ENCODE measurements around the gene WDR4.
"Not testable (repeated sequence)": the region's sequence is repeated elsewhere in the genome, so short reads cannot be mapped to it uniquely, and the experiment has no call there.

WDR4 gene

DNA sequence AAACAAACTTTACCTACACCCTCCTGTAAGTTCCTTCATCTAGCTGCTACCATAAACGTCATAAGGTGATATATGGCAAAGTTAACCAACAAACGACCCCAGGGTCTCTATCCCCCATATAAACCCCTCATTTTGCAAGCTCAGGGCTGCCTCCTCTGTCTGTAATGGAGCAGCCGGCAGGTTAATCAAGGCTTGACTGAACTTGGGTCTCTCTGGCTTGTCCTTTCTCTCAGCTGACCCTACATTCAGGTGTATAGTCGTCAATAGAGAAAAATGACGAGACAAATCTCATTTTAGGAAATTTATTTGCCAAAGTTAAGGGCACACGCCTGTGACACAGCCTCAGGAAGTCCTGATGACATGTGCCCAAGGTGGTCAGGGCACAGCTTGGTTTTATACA, 67.4 kb downstream of the WDR4 start:
- Histone ChIP-seq H3K9ac (ENCODE audit: low read length) (no peak overlapping the region), H3K4me3 (ENCODE audit: low read length) (no peak overlapping the region), H3K27me3 (ENCODE audit: control insufficient read depth, insufficient read depth, low read length) (no peaks in the 10 kb centered on the region), H3K4me1 (ENCODE audit: control insufficient read depth, insufficient read depth, low read length) (peaks cover 5% of the 10 kb centered on the region), H3K36me3 (ENCODE audit: control insufficient read depth, insufficient read depth, low read length) (no peaks in the 10 kb centered on the region), H3K9me3 (ENCODE audit: control insufficient read depth, low read length) (no peaks in the 10 kb centered on the region)

DNA sequence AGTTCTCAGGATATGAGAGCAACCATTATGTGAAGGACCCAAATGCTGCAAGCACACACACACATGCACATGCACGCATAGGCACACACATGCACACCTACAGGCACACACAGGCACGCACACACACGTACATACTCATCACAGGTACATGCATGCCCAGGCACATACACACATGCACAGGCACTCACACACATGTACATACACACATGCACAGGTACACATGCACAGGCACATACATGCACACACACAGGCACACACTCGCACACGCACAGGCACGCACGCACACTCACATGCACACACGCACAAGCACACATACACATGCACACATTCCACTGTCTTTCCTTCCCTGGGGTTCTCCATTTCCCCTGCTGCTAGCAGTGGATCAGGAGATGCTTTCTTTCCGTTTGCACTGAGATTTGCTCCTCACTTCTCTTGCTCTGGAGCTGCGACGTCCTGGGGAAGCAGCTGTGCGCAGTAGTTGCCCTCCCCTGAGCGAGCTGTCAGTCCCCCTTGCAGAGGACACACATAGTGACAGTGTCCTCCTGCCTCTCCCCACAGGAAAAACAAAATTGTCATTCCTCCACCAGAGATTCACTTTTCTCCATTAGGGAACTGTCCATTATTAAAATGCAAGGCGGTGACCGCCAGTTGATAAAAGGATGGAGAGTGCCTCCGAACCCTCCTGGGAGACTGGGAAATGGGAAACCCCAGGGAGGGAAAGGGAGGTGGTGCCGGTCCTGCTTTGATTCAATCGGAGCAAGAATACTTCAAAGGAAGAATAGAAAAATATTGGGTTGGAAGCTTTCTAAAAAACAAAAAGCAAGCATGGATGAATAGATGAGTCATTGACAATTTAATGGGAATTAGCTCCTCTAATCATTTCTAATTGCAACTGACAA, 69.5 kb downstream of the WDR4 start:
- Histone ChIP-seq H3K9me3 (ENCODE audit: control insufficient read depth, low read length) (no peaks in the 10 kb centered on the region), H3K36me3 (ENCODE audit: control insufficient read depth, insufficient read depth, low read length) (no peaks in the 10 kb centered on the region), H3K27me3 (ENCODE audit: control insufficient read depth, insufficient read depth, low read length) (no peaks in the 10 kb centered on the region), H3K4me1 (ENCODE audit: control insufficient read depth, insufficient read depth, low read length) (peaks cover 5% of the 10 kb centered on the region), H3K4me3 (ENCODE audit: low read length) (no peak overlapping the region), H3K9ac (ENCODE audit: low read length) (no peak overlapping the region)

DNA sequence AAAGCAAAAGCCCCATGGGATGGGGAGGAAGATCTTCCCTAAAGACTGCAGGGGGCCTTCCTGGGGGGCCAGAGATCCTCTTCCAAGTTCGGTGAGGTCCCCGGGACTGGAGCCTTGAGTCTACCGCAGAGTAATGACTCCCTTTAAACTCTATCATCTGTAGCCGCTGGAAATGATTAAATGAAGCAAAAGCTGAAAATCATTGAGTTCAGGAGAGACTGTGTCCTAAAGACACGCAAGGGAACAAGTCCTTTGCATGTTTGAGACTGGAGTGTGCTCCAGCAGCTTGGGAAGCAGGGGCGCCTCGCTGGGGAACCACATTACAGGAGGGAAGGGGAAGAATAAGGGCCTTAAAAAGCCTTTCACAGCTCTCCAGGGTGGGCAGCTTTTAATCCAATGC, 70.2 kb downstream of the WDR4 start:
- no peak overlapping the region for H3K4me3 ChIP-seq (ENCODE audit: low read length)
- no peak overlapping the region for H3K9ac ChIP-seq (ENCODE audit: low read length)
- no peaks in the 10 kb centered on the region for H3K36me3 ChIP-seq (ENCODE audit: control insufficient read depth, insufficient read depth, low read length)
- peaks cover 5% of the 10 kb centered on the region for H3K4me1 ChIP-seq (ENCODE audit: control insufficient read depth, insufficient read depth, low read length)
- H3K9me3 ChIP-seq (ENCODE audit: control insufficient read depth, low read length), result no peaks in the 10 kb centered on the region
- H3K27me3 ChIP-seq (ENCODE audit: control insufficient read depth, insufficient read depth, low read length), result no peaks in the 10 kb centered on the region

DNA sequence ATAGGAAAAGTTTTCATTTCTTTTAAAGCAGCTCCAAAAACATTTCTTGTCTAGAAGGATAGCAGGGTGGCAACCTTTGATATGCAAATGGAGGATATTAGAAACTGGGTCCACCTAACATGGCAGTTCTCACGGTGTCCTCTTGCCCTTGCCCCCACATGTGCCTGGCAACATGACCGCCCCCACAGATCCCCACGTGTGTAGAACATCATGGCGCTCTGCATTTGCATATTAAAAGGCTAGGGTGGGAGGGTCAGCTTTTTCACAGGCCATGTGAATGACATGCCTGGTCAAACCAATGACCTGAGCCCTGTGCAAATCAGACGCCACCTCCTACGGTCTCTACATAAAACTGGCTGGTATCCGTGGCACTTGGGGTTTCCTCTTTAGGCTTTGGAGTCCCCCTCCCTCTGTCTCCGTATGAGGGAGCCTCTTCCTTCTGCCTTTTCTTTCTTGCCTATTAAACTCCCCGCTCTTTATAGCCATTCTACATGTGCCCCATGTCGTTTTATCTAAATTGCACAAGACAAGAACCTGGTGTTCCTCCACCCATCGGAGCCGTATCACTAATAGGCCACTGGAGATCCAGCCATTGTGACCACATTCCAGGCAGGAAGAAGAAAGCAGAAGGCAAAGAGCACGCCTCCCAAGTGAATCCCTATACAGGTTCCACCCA, 71.3 kb downstream of the WDR4 start:
- Histone ChIP-seq H3K4me3 (ENCODE audit: low read length) (no peak overlapping the region), H3K27me3 (ENCODE audit: control insufficient read depth, insufficient read depth, low read length) (no peaks in the 10 kb centered on the region), H3K36me3 (ENCODE audit: control insufficient read depth, insufficient read depth, low read length) (no peaks in the 10 kb centered on the region), H3K9me3 (ENCODE audit: control insufficient read depth, low read length) (no peaks in the 10 kb centered on the region), H3K9ac (ENCODE audit: low read length) (no peak overlapping the region), H3K4me1 (ENCODE audit: control insufficient read depth, insufficient read depth, low read length) (peaks cover 9% of the 10 kb centered on the region)

DNA sequence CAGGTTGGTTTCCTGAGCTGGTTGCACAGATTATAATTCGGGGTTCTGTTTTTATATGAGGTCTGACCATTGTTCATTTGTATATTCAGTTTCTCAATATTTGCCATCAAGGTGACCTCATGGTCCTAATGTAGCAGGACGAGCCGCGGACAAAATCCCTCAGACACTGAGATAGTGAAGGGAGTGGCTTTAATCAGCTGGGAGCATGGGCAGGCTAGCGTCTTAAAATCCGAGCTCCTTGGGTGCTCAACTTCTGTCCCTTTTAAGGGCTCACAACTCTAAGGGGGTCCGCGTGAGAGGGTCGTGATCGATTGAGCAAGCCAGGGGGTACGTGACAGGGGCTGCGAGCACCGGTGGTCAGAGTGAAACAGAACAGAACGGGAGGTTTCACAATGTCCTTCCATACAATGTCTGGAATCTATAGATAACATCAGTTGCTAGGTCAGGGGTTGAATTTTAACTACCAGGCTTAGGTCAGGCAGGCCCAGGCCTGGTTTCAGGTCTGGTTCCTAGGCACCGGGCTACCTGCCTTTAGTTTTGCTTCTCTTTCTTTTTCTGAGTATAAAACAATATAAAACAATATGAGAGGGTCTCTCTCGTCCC, 71.9 kb downstream of the WDR4 start:
- H3K36me3 ChIP-seq (ENCODE audit: control insufficient read depth, insufficient read depth, low read length); H3K27me3 ChIP-seq (ENCODE audit: control insufficient read depth, insufficient read depth, low read length); H3K9ac ChIP-seq (ENCODE audit: low read length): not testable (repeated sequence)

DNA sequence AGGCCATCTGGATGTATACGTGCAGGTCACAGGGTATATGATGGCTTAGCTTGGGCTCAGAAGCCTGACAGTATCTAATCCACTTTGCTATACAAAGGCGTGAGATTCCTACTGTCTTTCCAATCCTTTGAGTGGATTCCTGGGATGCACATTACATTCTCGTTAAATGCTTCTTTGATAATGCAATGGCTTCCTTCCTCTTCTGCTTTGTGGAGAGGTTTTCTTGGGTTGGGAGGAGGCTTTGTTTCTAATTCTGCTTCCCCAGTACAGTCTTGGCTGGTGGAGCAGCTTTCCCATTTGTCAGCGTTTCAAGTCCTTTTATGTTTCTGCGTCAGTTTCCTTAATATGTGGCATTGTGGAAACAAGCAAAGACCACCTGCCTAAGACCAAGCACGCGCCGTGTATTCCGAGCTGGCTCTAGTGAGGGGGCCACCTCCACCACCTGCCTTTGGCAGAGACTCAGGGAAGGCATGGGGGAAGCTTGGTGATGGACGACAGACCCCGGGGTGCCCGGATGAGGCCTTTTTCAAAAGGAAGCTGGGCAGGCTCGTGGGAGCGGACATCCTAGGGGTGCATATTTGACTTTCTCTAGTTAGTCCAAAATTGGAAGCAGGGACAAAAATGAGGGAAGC, 72.7 kb downstream of the WDR4 start:
- Histone ChIP-seq H3K36me3 (ENCODE audit: control insufficient read depth, insufficient read depth, low read length) (no peaks in the 10 kb centered on the region), H3K4me1 (ENCODE audit: control insufficient read depth, insufficient read depth, low read length) (peaks cover 5% of the 10 kb centered on the region), H3K9me3 (ENCODE audit: control insufficient read depth, low read length) (no peaks in the 10 kb centered on the region), H3K27me3 (ENCODE audit: control insufficient read depth, insufficient read depth, low read length) (no peaks in the 10 kb centered on the region), H3K4me3 (ENCODE audit: low read length) (no peak overlapping the region), H3K9ac (ENCODE audit: low read length) (no peak overlapping the region)

More for the DNA sequence above, 71.9 kb downstream of the WDR4 start:
- not testable (repeated sequence) for H3K4me3 ChIP-seq (ENCODE audit: low read length); H3K4me1 ChIP-seq (ENCODE audit: control insufficient read depth, insufficient read depth, low read length); H3K9me3 ChIP-seq (ENCODE audit: control insufficient read depth, low read length)

DNA sequence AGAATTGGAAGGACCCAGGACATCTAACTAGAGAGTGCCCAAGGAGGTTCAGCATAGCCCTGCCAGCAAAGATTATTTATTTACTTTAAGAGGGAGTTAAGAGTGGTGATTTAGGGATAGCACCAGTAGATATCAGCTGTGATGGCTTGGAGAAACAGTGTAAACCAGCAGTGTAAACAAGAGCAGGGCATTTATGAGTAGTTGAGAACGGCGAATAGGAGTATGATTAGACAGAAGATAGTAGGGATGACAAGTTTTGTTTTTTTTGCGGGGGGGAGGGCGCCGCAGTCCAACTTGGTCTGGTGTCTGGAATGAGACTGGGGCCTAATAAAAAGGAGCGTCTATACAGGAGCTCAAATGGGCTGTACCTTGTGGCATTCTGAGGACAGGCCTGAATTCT, 77.7 kb downstream of the WDR4 start:
- not testable (repeated sequence) for H3K4me1 ChIP-seq (ENCODE audit: control insufficient read depth, insufficient read depth, low read length); H3K9ac ChIP-seq (ENCODE audit: low read length); H3K36me3 ChIP-seq (ENCODE audit: control insufficient read depth, insufficient read depth, low read length); H3K9me3 ChIP-seq (ENCODE audit: control insufficient read depth, low read length); H3K4me3 ChIP-seq (ENCODE audit: low read length); H3K27me3 ChIP-seq (ENCODE audit: control insufficient read depth, insufficient read depth, low read length)

DNA sequence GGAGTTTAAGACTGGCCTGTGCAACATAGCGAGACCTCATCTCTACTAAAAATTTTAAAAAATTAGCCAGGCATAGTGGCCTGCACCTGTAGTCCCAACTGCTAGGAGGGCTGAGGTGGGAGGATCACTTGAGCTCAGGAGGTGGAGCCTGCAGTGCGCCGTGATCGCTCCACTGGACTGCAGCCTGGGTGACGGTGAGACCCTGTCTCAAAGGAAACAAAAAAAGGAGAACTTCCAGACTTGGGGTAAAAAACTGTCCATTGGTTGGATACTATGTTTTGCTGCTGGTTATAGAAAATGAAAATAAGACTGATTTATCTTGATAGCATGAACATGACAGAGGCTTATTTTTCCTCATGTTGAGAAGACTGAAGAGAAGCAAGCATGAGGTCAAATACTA, 79.4 kb downstream of the WDR4 start:
- H3K4me3 ChIP-seq (ENCODE audit: low read length), result no peak overlapping the region
- H3K9ac ChIP-seq (ENCODE audit: low read length), result no peak overlapping the region
- H3K27me3 ChIP-seq (ENCODE audit: control insufficient read depth, insufficient read depth, low read length), result no peaks in the 10 kb centered on the region
- H3K9me3 ChIP-seq (ENCODE audit: control insufficient read depth, low read length), result no peaks in the 10 kb centered on the region
- peaks cover 9% of the 10 kb centered on the region for H3K4me1 ChIP-seq (ENCODE audit: control insufficient read depth, insufficient read depth, low read length)
- H3K36me3 ChIP-seq (ENCODE audit: control insufficient read depth, insufficient read depth, low read length), result no peaks in the 10 kb centered on the region

DNA sequence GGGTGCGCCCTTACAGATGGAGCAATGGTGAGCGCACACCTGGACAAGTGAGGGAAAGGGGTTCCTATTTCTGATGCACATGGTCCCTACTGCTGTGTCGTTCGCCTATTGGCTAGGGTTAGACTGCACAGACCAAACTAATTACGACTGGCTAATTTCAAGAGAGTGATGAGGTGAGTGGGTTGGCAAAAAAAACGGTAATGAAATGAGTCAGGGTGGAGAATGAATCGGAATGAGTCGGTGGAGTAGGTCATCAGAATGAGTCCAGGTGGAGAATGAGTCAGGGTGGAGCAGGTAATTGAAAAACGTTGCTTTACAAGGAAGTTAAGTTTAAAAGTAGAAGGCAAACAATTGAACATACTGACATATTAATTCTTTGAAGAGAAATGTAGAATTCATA, 79.8 kb downstream of the WDR4 start:
- Histone ChIP-seq H3K9ac (ENCODE audit: low read length) (no peak overlapping the region), H3K4me3 (ENCODE audit: low read length) (no peak overlapping the region), H3K27me3 (ENCODE audit: control insufficient read depth, insufficient read depth, low read length) (no peaks in the 10 kb centered on the region), H3K9me3 (ENCODE audit: control insufficient read depth, low read length) (no peaks in the 10 kb centered on the region), H3K4me1 (ENCODE audit: control insufficient read depth, insufficient read depth, low read length) (peaks cover 9% of the 10 kb centered on the region), H3K36me3 (ENCODE audit: control insufficient read depth, insufficient read depth, low read length) (no peaks in the 10 kb centered on the region)

All from mucosa of stomach (tissue), 1 donor.